Subcutaneous adipose tissue (tissue), 4 donors: ENCODE data around the gene ZBTB7A. TPM values are rescaled to one million over a fixed set of nuclear protein-coding genes. Genes with fewer than 3 reads are reported as not detected.

Experiments used
- CTCF ChIP-seq: fragments of 450-650 bp; IDR thresholded peaks from one replicate; pipeline ENCODE4 v1.5.1; 2016; ENCODE audit warnings: low read depth, mild to moderate bottlenecking, control low read depth, antibody characterized with exemption, moderate library complexity
- total RNA-seq, 4 donors: library from RNA; depleted of rRNA; stranded (reverse); fragments of >200 nt; gene quantifications; one replicate each; pipeline ENCODE4 v1.1.0, GENCODE V29; 2016

The ZBTB7A gene
- total RNA-seq, 4 donors from 2014 or later: 14.2 to 63.9 (median 28.7) TPM

- no peak for TF ChIP-seq CTCF
Measured at GRCh38 chr19:4060621-4061177, 6.0 kb downstream of the ZBTB7A start.

GRCh38 chr19:4059891-4060620 lies 6.6 kb downstream of the ZBTB7A start:
- no peak for TF ChIP-seq CTCF

DNA sequence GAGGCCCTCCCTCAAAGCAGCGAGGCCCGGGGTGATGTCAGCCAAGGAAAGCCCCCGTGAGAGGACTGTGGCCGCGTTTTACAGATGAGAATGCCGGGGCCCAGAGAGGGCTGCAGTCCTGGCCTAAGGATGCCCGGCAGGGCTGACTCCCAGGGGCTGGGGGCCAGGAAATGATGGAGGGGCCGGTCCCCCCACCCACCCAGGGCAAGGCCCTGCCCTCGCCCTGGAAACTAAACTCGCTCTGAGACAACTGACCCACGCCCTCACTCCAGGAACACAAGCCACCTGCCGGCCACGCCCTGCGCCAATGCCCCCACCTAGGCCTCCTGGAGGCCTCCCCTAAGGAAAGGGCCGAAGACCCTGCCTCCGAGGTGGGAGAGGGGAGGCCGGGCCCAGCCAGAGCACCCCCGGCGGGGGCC lies 7.2 kb downstream of the ZBTB7A start:
- no peak for TF ChIP-seq CTCF

GRCh38 chr19:4058693-4059452 lies 7.8 kb downstream of the ZBTB7A start:
- TF ChIP-seq CTCF: no peak

GRCh38 chr19:4057931-4058692 lies 8.6 kb downstream of the ZBTB7A start:
- TF ChIP-seq CTCF: no peak

DNA sequence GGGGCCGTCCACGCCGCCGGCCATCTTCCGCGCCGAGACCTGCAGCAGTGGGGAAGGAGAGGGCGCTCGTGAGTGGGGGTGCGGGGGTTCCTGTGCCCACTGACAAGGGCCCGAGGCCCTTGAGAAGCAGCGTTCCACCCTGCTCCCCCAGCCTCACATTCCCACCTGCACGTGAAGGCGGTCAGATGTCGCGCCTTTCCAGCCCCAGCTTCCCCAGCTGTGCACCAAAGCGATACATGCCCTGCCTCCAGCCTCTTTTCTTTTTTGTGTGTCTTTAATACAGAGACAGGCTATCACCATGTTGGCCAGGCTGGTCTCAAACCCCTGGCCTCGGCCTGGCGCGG lies 11.5 kb downstream of the ZBTB7A start:
- no peak for TF ChIP-seq CTCF
